Measurements from ENCODE around the gene VEZT. TPM values are rescaled to one million over a fixed set of nuclear protein-coding genes. Genes with fewer than 3 reads are reported as not detected.
"Not testable (repeated sequence)": the region's sequence is repeated elsewhere in the genome, so short reads cannot be mapped to it uniquely, and the experiment has no call there.

The VEZT gene
- total RNA-seq, 1 donor from 2014 or later = 57.4 TPM

- peaks cover 2% of the 10 kb centered on the region for H3K36me3 ChIP-seq (ENCODE audit: control insufficient read depth, insufficient read depth, low read length)
- no peaks in the 10 kb centered on the region for H3K27me3 ChIP-seq (ENCODE audit: control insufficient read depth, insufficient read depth, low read length)
- FAIRE-seq = no peak
- TF ChIP-seq, protein P1, sequence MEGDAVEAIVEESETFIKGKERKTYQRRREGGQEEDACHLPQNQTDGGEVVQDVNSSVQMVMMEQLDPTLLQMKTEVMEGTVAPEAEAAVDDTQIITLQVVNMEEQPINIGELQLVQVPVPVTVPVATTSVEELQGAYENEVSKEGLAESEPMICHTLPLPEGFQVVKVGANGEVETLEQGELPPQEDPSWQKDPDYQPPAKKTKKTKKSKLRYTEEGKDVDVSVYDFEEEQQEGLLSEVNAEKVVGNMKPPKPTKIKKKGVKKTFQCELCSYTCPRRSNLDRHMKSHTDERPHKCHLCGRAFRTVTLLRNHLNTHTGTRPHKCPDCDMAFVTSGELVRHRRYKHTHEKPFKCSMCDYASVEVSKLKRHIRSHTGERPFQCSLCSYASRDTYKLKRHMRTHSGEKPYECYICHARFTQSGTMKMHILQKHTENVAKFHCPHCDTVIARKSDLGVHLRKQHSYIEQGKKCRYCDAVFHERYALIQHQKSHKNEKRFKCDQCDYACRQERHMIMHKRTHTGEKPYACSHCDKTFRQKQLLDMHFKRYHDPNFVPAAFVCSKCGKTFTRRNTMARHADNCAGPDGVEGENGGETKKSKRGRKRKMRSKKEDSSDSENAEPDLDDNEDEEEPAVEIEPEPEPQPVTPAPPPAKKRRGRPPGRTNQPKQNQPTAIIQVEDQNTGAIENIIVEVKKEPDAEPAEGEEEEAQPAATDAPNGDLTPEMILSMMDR (IDR thresholded peaks at IDR 0.05; ENCODE audit: insufficient read depth, low read length, severe bottlenecking) = no peak
- H3K4me3 ChIP-seq (ENCODE audit: low read depth, low read length) = no peak overlapping the region
- no peak for DNase-seq (ENCODE audit: low read depth)
Measured at GRCh38 chr12:95240556-95240955, 22.9 kb downstream of the VEZT start.

DNA sequence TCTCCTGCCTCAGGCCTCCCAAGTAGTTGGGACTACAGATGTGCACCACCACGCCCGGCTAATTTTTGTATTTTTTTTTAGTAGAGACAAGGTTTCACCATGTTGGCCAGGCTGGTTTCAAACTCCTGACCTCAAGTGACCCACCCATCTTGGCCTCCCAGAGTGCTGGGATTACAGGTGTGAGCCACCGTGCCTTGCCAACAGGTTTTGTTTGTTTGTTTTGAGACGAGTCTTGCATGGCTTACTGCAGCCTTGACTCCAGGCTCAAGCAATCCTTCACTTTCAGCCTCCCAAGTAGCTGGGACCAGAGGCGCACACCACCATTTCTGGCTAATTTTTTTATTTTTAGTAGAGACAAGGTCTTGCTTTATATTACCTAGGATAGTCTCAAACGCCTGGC lies 23.5 kb downstream of the VEZT start:
- not testable (repeated sequence) for FAIRE-seq; H3K36me3 ChIP-seq (ENCODE audit: control insufficient read depth, insufficient read depth, low read length); H3K27me3 ChIP-seq (ENCODE audit: control insufficient read depth, insufficient read depth, low read length); H3K4me3 ChIP-seq (ENCODE audit: low read depth, low read length); DNase-seq (ENCODE audit: low read depth)

- FAIRE-seq (no peak), DNase-seq (ENCODE audit: low read depth) (no peak)
- TF ChIP-seq, protein P1 (IDR thresholded peaks at IDR 0.05; ENCODE audit: insufficient read depth, low read length, severe bottlenecking) = no peak
- no peak overlapping the region for H3K4me3 ChIP-seq (ENCODE audit: low read depth, low read length)
- H3K27me3 ChIP-seq (ENCODE audit: control insufficient read depth, insufficient read depth, low read length) = no peaks in the 10 kb centered on the region
- H3K36me3 ChIP-seq (ENCODE audit: control insufficient read depth, insufficient read depth, low read length) = peaks cover 2% of the 10 kb centered on the region
Measured at GRCh38 chr12:95241761-95242506, 24.3 kb downstream of the VEZT start.

GRCh38 chr12:95243497-95244183 lies 26.0 kb downstream of the VEZT start:
- H3K36me3 ChIP-seq (ENCODE audit: control insufficient read depth, insufficient read depth, low read length) = peaks cover 2% of the 10 kb centered on the region
- TF ChIP-seq, protein P1 (IDR thresholded peaks at IDR 0.05; ENCODE audit: insufficient read depth, low read length, severe bottlenecking) = no peak
- DNase-seq (ENCODE audit: low read depth) (no peak), FAIRE-seq (no peak)
- H3K4me3 ChIP-seq (ENCODE audit: low read depth, low read length) = no peak overlapping the region
- H3K27me3 ChIP-seq (ENCODE audit: control insufficient read depth, insufficient read depth, low read length) = no peaks in the 10 kb centered on the region

DNA sequence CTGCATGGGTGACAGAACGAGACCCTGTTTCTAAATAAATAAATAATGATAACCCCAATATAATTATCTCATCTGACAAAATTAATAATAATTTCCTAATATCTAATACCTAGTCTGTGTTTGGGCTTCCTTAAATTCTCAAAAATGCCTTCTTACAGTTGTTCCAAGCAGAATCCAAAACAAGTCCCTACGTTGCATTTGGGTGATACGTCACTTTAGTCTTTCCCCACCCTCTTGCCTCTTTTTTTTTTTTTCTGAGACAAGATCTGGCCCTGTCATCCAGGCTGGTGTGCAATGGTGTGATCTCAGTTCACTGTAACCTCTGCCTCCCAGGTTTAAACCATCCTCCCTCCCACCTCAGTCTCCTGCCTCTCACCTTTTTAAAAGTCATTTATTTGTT lies 26.7 kb downstream of the VEZT start:
- Histone ChIP-seq H3K36me3 (ENCODE audit: control insufficient read depth, insufficient read depth, low read length) (peaks cover 2% of the 10 kb centered on the region), H3K4me3 (ENCODE audit: low read depth, low read length) (no peak overlapping the region), H3K27me3 (ENCODE audit: control insufficient read depth, insufficient read depth, low read length) (no peaks in the 10 kb centered on the region)
- DNase-seq (ENCODE audit: low read depth) = no peak
- TF ChIP-seq, protein P1 (IDR thresholded peaks at IDR 0.05; ENCODE audit: insufficient read depth, low read length, severe bottlenecking) = no peak
- FAIRE-seq = no peak

GRCh38 chr12:95248095-95248494 lies 30.5 kb downstream of the VEZT start:
- FAIRE-seq = no peak

More at GRCh38 chr12:95248095-95248494, 30.5 kb downstream of the VEZT start:
- DNase-seq (ENCODE audit: low read depth) = no peak
- peaks cover under 1% of the 10 kb centered on the region for H3K36me3 ChIP-seq (ENCODE audit: control insufficient read depth, insufficient read depth, low read length)
- TF ChIP-seq, protein P1 (IDR thresholded peaks at IDR 0.05; ENCODE audit: insufficient read depth, low read length, severe bottlenecking) = no peak
- no peaks in the 10 kb centered on the region for H3K27me3 ChIP-seq (ENCODE audit: control insufficient read depth, insufficient read depth, low read length)
- H3K4me3 ChIP-seq (ENCODE audit: low read depth, low read length) = no peak overlapping the region
